Hepatocyte (in vitro differentiated cells): ENCODE results near the gene PRDX5. TPM values are rescaled to one million over a fixed set of nuclear protein-coding genes. Genes with fewer than 3 reads are reported as not detected.

Source experiments
- DNase-seq: peaks from one replicate; pipeline ENCODE4 v3.0.0-alpha.2; 2016; ENCODE audit warnings: low spot score
- H2AFZ ChIP-seq: fragments of 200-600 bp; sonication (generic); 2 replicates; pipeline ENCODE4 v1.6.0; 2016; ENCODE audit warnings: antibody characterized with exemption, mild to moderate bottlenecking
- H3K27ac ChIP-seq: fragments of 200-600 bp; sonication (generic); 2 replicates; pipeline ENCODE4 v1.5.1; 2016; ENCODE audit warnings: mild to moderate bottlenecking
- H3K27me3 ChIP-seq: fragments of 200-600 bp; sonication (generic); 2 replicates; pipeline ENCODE4 v1.6.1; 2016
- H3K36me3 ChIP-seq: fragments of 200-600 bp; sonication (generic); replicated peaks from 2 replicates; pipeline ENCODE4 v1.5.1; 2016; ENCODE audit warnings: low read depth; ENCODE audit not compliant: insufficient read depth
- H3K4me1 ChIP-seq: fragments of 200-600 bp; sonication (generic); 2 replicates; pipeline ENCODE4 v1.5.1; 2016; ENCODE audit warnings: mild to moderate bottlenecking, moderate library complexity; ENCODE audit not compliant: insufficient read depth
- H3K4me2 ChIP-seq: fragments of 200-600 bp; sonication (generic); 2 replicates; pipeline ENCODE4 v1.6.0; 2016
- H3K4me3 ChIP-seq: fragments of 200-600 bp; sonication (generic); 2 replicates; pipeline ENCODE4 v1.5.1; 2016; ENCODE audit warnings: mild to moderate bottlenecking
- H3K79me2 ChIP-seq: fragments of 200-600 bp; sonication (generic); 2 replicates; pipeline ENCODE4 v1.6.0; 2017; ENCODE audit warnings: mild to moderate bottlenecking
- H3K9me2 ChIP-seq: fragments of 200-600 bp; sonication (generic); replicated peaks from 2 replicates; pipeline ENCODE4 v1.6.0; 2017; ENCODE audit warnings: mild to moderate bottlenecking; ENCODE audit not compliant: insufficient read depth
- H3K9me3 ChIP-seq: fragments of 200-600 bp; sonication (generic); 2 replicates; pipeline ENCODE4 v1.5.1; 2016; ENCODE audit warnings: low read depth, mild to moderate bottlenecking
- H4K20me1 ChIP-seq: fragments of 200-600 bp; sonication (generic); 2 replicates; pipeline ENCODE4 v1.6.0; 2016; ENCODE audit warnings: mild to moderate bottlenecking; ENCODE audit not compliant: insufficient read depth, poor library complexity, severe bottlenecking
- CTCF ChIP-seq: fragments of 200-600 bp; sonication (generic); IDR thresholded peaks from 2 replicates; pipeline ENCODE4 v1.5.1; 2016; ENCODE audit warnings: antibody characterized with exemption, mild to moderate bottlenecking; ENCODE audit not compliant: poor library complexity
- EZH2 ChIP-seq: fragments of 200-600 bp; sonication (generic); IDR thresholded peaks from 2 replicates; pipeline ENCODE4 v1.6.1; 2016; ENCODE audit warnings: antibody characterized with exemption, mild to moderate bottlenecking, borderline replicate concordance
- EZH2phosphoT487 ChIP-seq: fragments of 200-600 bp; sonication (generic); IDR thresholded peaks from one replicate; pipeline ENCODE4 v1.6.1; 2018; ENCODE audit warnings: antibody characterized with exemption, mild to moderate bottlenecking, low read depth, moderate library complexity; ENCODE audit not compliant: unreplicated experiment, severe bottlenecking
- WGBS: methylation state at CpG from one replicate; pipeline ENCODE4 v1.1.6; 2016; ENCODE audit warnings: low lambda C conversion rate; ENCODE audit errors: missing lambda C conversion rate; 5-methylcytosine and 5-hydroxymethylcytosine counted together
- polyA plus RNA-seq: library from polyadenylated mRNA; unstranded; fragments of >200 nt; fragmentation: Nextera tagmentation; extraction: Ambion mirVana; gene quantifications from 2 replicates; pipeline ENCODE4 v1.2.1, GENCODE V29; 2016
- total RNA-seq: library from RNA; depleted of rRNA; stranded (reverse); fragments of >200 nt; gene quantifications from 2 replicates; pipeline ENCODE4 v1.2.3, GENCODE V29; 2014

The PRDX5 gene
- total and polyA plus RNA-seq, 2 experiments from 2014 or later = 267 to 517 TPM

GRCh38 chr11:64275031-64275800, 42.7 kb upstream of the PRDX5 start:
- TF ChIP-seq CTCF = no peak
- no peak for TF ChIP-seq EZH2
- TF ChIP-seq EZH2phosphoT487 = no peak
- Histone ChIP-seq H3K9me3 (no peaks in the 10 kb centered on the region), H3K79me2 (peaks cover 18% of the 10 kb centered on the region), H3K4me3 (no peak overlapping the region), H3K36me3 (no peaks in the 10 kb centered on the region), H3K4me1 (peaks cover 14% of the 10 kb centered on the region), H3K27ac (no peak overlapping the region), H4K20me1 (no peaks in the 10 kb centered on the region), H2AFZ (no peak overlapping the region), H3K4me2 (no peak overlapping the region), H3K9me2 (no peaks in the 10 kb centered on the region), H3K27me3 (no peaks in the 10 kb centered on the region)
- DNase-seq = no peak
- WGBS = 86% methylated on average over 15 of the region's 15 CpGs

GRCh38 chr11:64275841-64276240, 42.1 kb upstream of the PRDX5 start:
- Histone ChIP-seq H3K9me3 (no peaks in the 10 kb centered on the region), H3K79me2 (peaks cover 19% of the 10 kb centered on the region), H3K27ac (no peak overlapping the region), H3K4me3 (no peak overlapping the region), H3K27me3 (no peaks in the 10 kb centered on the region), H2AFZ (no peak overlapping the region), H3K4me2 (no peak overlapping the region), H3K36me3 (no peaks in the 10 kb centered on the region), H3K4me1 (peaks cover 14% of the 10 kb centered on the region), H4K20me1 (no peaks in the 10 kb centered on the region), H3K9me2 (no peaks in the 10 kb centered on the region)
- DNase-seq = no peak
- 86% methylated on average over 2 of the region's 2 CpGs for WGBS
- TF ChIP-seq EZH2 = no peak
- TF ChIP-seq EZH2phosphoT487 = no peak
- no peak for TF ChIP-seq CTCF

GRCh38 chr11:64276653-64277431, 41.1 kb upstream of the PRDX5 start:
- TF ChIP-seq EZH2 = no peak
- TF ChIP-seq EZH2phosphoT487 = no peak
- no peak for TF ChIP-seq CTCF
- peaks cover 12% of the 10 kb centered on the region for H3K4me1 ChIP-seq
- H3K9me3 ChIP-seq = no peaks in the 10 kb centered on the region
- H3K36me3 ChIP-seq = no peaks in the 10 kb centered on the region
- no peak overlapping the region for H3K27ac ChIP-seq
- no peaks in the 10 kb centered on the region for H4K20me1 ChIP-seq
- H3K4me2 ChIP-seq = no peak overlapping the region
- 94% methylated on average over 17 of the region's 17 CpGs for WGBS
- no peaks in the 10 kb centered on the region for H3K27me3 ChIP-seq
- no peak overlapping the region for H2AFZ ChIP-seq
- H3K79me2 ChIP-seq = peaks cover 18% of the 10 kb centered on the region
- no peaks in the 10 kb centered on the region for H3K9me2 ChIP-seq
- no peak for DNase-seq
- no peak overlapping the region for H3K4me3 ChIP-seq
